A549 treated with Mapracorat at 1 μM for 4 hours (cell line): ENCODE data around the gene LIN7C. TPM values are rescaled to one million over a fixed set of nuclear protein-coding genes. Genes with fewer than 3 reads are reported as not detected.

ENCODE experiments used
- total RNA-seq: library from RNA; stranded (reverse); fragments of 200-300 nt; extraction: Qiagen RNA extraction; gene quantifications from 5 replicates; pipeline ENCODE4 v1.2.3, GENCODE V29; 2022

LIN7C gene
- 5.3 to 8.2 TPM (median 6.1 TPM) in 5 replicates for total RNA-seq

GRCh38 chr11:27506200-27507182, at the start of gene LIN7C:
LIN7C (minus strand) TSS chr11:27506769; CDS start chr11:27506752, 17 bp downstream.

DNA sequence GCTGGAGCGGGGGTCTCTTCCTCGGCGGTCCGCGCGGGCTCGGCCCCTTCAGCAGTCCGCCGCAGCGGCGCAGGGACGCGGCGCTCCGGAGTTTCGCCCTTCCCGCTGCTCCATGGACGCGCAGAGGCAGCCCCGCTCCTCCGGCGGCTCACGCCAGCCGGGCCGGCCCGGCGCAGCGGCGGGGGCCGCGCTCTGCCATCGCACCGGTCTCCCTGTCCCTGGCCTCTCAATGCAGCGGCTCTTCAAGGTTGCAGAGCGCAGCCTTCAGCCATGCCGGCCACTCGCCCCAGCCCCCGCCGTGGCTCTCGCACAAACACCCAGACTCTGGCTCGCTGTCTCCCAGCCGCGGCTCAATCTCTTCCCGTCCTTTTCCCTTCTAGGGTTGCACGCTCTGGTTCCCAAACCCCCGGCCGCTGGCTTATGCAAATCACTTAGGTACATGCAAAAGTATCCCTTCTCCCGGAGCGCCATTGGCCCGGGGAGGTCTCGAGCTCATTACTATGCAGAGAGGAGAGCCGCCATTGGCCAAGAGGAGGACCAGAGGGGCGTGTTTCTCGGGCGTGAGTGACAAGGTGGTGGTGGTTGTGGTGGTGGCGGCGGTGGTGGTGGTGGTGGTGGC, 34.1 kb downstream of the LIN7C start, which contains the start of gene LGR4:
LGR4 (minus strand) TSS at position 393 of the 619 bp plus-strand sequence. CDS start 488 bp downstream, outside the sequence.

Other genes with a start within 250 kb of the LIN7C start
- gene CCDC34, start 143.6 kb downstream of the LIN7C start, total RNA-seq, result 26.8 to 34.4 TPM (median 27.0 TPM) in 5 replicates
- gene LGR4, start 34.0 kb downstream of the LIN7C start, total RNA-seq, result 28.2 to 39.9 TPM (median 36.1 TPM) in 5 replicates
- 7.6 to 9.5 TPM (median 8.0 TPM) in 5 replicates for gene BDNF, start 193.7 kb upstream of the LIN7C start, total RNA-seq